GM12878 (cell line): ENCODE data around the gene IGF1R. TPM values are rescaled to one million over a fixed set of nuclear protein-coding genes. Genes with fewer than 3 reads are reported as not detected.

Source experiments
- ATAC-seq: fragments of 200-7000 bp; cut with Tn5 transposase; 3 replicates; pipeline ENCODE4 v1.9.1; 2020; ENCODE audit warnings: mild to moderate bottlenecking, moderate library complexity
- BruUV-seq: library from RNA; stranded (reverse); fragments of 400-500 nt; replicated peaks from 2 replicates; lab custom pipeline; 2021; lab: Mats Ljungman, UMichigan
- CTCF ChIA-PET: fragments of 300-600 bp; sonication (Branson Sonifier 250); formaldehyde crosslinking; extraction: SDS; loops from one replicate; lab custom pipeline; 2021; ENCODE audit warnings: inconsistent platforms; lab: Yijun Ruan, JAX
- POLR2A ChIA-PET: fragments of 350-600 bp; formaldehyde crosslinking; extraction: SDS; loops from one replicate; lab custom pipeline; 2021; ENCODE audit warnings: inconsistent platforms; lab: Charles Lee
- RAD21 ChIA-PET: fragments of 300-600 bp; sonication (Branson Sonifier 250); formaldehyde crosslinking; loops from one replicate; lab custom pipeline; 2023; ENCODE audit warnings: antibody characterized with exemption; ENCODE audit not compliant: unreplicated experiment; lab: Charles Lee
- SMC1A ChIA-PET: fragments of 300-600 bp; sonication (Branson Sonifier 250); formaldehyde crosslinking; loops from one replicate; lab custom pipeline; 2023; ENCODE audit not compliant: unreplicated experiment, uncharacterized antibody; lab: Charles Lee
- DNase-seq: peaks from one replicate; pipeline ENCODE4 v3.0.0-alpha.2; 2011; ENCODE audit warnings: low read depth, low spot score
- FAIRE-seq: peaks from 3 replicates; lab custom pipeline; 2011; peaks lifted over from hg19 to GRCh38; lab: Jason Lieb, UNC
- H2AFZ ChIP-seq: 2 replicates; pipeline ENCODE4 v1.6.0; 2011; ENCODE audit warnings: low read depth, low read length, control low read depth; ENCODE audit not compliant: control insufficient read depth
- H3K27ac ChIP-seq: 2 replicates; pipeline ENCODE4 v1.5.1; 2011; ENCODE audit warnings: control low read depth; ENCODE audit not compliant: control insufficient read depth, insufficient read depth
- H3K27me3 ChIP-seq, 2 experiments: replicated peaks in 1 of 2; 2 replicates each; pipeline versions ENCODE4 v1.6.0 to v1.6.1; 2011; ENCODE audit warnings: low read length in 1 of 2; ENCODE audit not compliant: control insufficient read depth in 2 of 2, insufficient read depth in 2 of 2
- H3K36me3 ChIP-seq, 2 experiments: 2 replicates each; pipeline ENCODE4 v1.5.1; 2011; ENCODE audit warnings: low read length in 1 of 2; ENCODE audit not compliant: control insufficient read depth in 2 of 2, insufficient read depth in 2 of 2
- H3K4me1 ChIP-seq: 2 replicates; pipeline ENCODE4 v1.6.1; 2011; ENCODE audit warnings: mild to moderate bottlenecking, low read length, moderate library complexity, mixed read lengths; ENCODE audit not compliant: control insufficient read depth, insufficient read depth
- H3K4me2 ChIP-seq: 2 replicates; pipeline ENCODE4 v1.6.0; 2011; ENCODE audit warnings: control low read depth; ENCODE audit not compliant: control insufficient read depth, insufficient read depth
- H3K4me3 ChIP-seq: fragments of 200-600 bp; sonication (generic); 2 replicates; pipeline ENCODE4 v1.5.1; 2016
- H3K79me2 ChIP-seq: 2 replicates; pipeline ENCODE4 v1.6.0; 2011; ENCODE audit warnings: low read length; ENCODE audit not compliant: control insufficient read depth, insufficient read depth
- H3K9ac ChIP-seq: 2 replicates; pipeline ENCODE4 v1.8.0; 2011; ENCODE audit warnings: low read length, control low read depth, mixed read lengths; ENCODE audit not compliant: control insufficient read depth, insufficient read depth
- H3K9me3 ChIP-seq: replicated peaks from 3 replicates; pipeline ENCODE4 v1.5.1; 2011; ENCODE audit warnings: mild to moderate bottlenecking, low read length; ENCODE audit not compliant: control insufficient read depth, insufficient read depth
- H4K20me1 ChIP-seq: 2 replicates; pipeline ENCODE4 v1.6.0; 2011; ENCODE audit not compliant: control insufficient read depth, insufficient read depth
- CTCF ChIP-seq, 3 experiments: IDR thresholded peaks in 2 of 3; conservative IDR thresholded peaks in 1 of 3; 2 replicates each; pipeline ENCODE4 v1.5.1; 2011; ENCODE audit warnings: low read depth in 3 of 3, low read length in 3 of 3, mild to moderate bottlenecking in 3 of 3, control low read depth in 2 of 3, moderate library complexity in 2 of 3, inconsistent platforms in 1 of 3, mixed read lengths in 1 of 3; ENCODE audit not compliant: control insufficient read depth in 2 of 3, insufficient read depth in 1 of 3; ENCODE audit errors: extremely low read depth in 1 of 3
- EZH2 ChIP-seq: IDR thresholded peaks from 2 replicates; pipeline ENCODE4 v1.6.1; 2012; ENCODE audit warnings: low read depth, mild to moderate bottlenecking, control low read depth, inconsistent platforms, low read length, borderline replicate concordance; ENCODE audit not compliant: control insufficient read depth
- MTA3 ChIP-seq: IDR thresholded peaks from 2 replicates; pipeline ENCODE4 v1.6.1; 2012; ENCODE audit warnings: low read length, inconsistent platforms, borderline replicate concordance
- SMARCA5 ChIP-seq: fragments of 450-650 bp; IDR thresholded peaks from 2 replicates; pipeline ENCODE4 v1.6.1; 2017; ENCODE audit warnings: mild to moderate bottlenecking
- SREBF2 ChIP-seq: IDR thresholded peaks from 2 replicates; pipeline ENCODE4 v1.6.1; 2012; ENCODE audit warnings: mild to moderate bottlenecking, low read length
- SUZ12 ChIP-seq: fragments of 200-600 bp; sonication (generic); IDR thresholded peaks from one replicate; pipeline ENCODE4 v1.6.1; 2018; ENCODE audit warnings: antibody characterized with exemption, mild to moderate bottlenecking; ENCODE audit not compliant: unreplicated experiment
- WGBS: methylation state at CpG from one replicate; pipeline ENCODE4 v1.1.6; 2016; ENCODE audit warnings: low lambda C conversion rate; ENCODE audit not compliant: insufficient replicate concordance, insufficient coverage; ENCODE audit errors: missing lambda C conversion rate; 5-methylcytosine and 5-hydroxymethylcytosine counted together
- in situ Hi-C: fragments of 300-500 bp; cut with MboI; formaldehyde crosslinking; loops from 9 replicates; pipeline ENCODE4 v1.14.3; 2018; ENCODE audit warnings: mixed read lengths
- intact Hi-C: fragments of 100-400 bp; cut with micrococcal nuclease; formaldehyde crosslinking; loops from one replicate; pipeline ENCODE4 v1.14.2; 2022; ENCODE audit not compliant: unreplicated experiment
- polyA plus RNA-seq, 11 experiments: library from polyadenylated mRNA; depleted of rRNA in 4 of 11; unstranded in 6 of 11; stranded (reverse) in 5 of 11; fragments of >200 nt; fragmentation: Nextera tagmentation in 4 of 11; fragmentation: Illumina TruSeq in 1 of 11; extraction: Ambion mirVana in 4 of 11; extraction: Trizol in 1 of 11; gene quantifications; 1 replicate in 1 of 11; 2 replicates in 10 of 11; pipeline versions ENCODE4 v1.2.1 to v1.2.3, GENCODE V29; 2011 to 2016; ENCODE audit warnings: inconsistent platforms in 2 of 11, missing spikeins in 2 of 11, low read depth in 1 of 11
- total RNA-seq, 4 experiments: library from RNA; depleted of rRNA in 3 of 4; stranded (reverse); fragments of >200 nt in 3 of 4; fragmentation: Illumina TruSeq in 1 of 4; extraction: Trizol in 1 of 4; gene quantifications; 2 replicates each; pipeline versions ENCODE4 v1.2.1 to v1.2.3, GENCODE V29; 2013 to 2021
- TF ChIP-seq, protein P1 (sequence below): fragments of 450-650 bp; IDR thresholded peaks from 2 replicates; pipeline ENCODE4 v1.6.1; 2017; ENCODE audit warnings: mild to moderate bottlenecking

Gene IGF1R
- total and polyA plus RNA-seq, 10 of the 15 experiments (the other 5 are each of a cell fraction or from before 2014, with no cell fraction given), result 0.03 to 2.7 (median 0.66) TPM

- FAIRE-seq (no peak), ATAC-seq (no peak), DNase-seq (no peak)
- in situ Hi-C loops, result no loop called here
- ChIA-PET SMC1A (interaction anchor here (2.3 kb wide), 1 partner anchor 15 kb away, joined by 10 read pairs; no protein-coding TSS in a partner anchor), POLR2A (no interaction called here), RAD21 (interaction anchor here (1.0 kb wide), 1 partner anchor 15 kb away, joined by 4 read pairs; no protein-coding TSS in a partner anchor), CTCF (interaction anchor here (0.9 kb wide), 1 partner anchor 109 kb away, joined by 3 read pairs; no protein-coding TSS in a partner anchor)
- H3K79me2 ChIP-seq, result no peaks in the 10 kb centered on the region
- intact Hi-C loops, result no loop called here
- no peak overlapping the region for H3K9ac ChIP-seq
- H3K27me3 ChIP-seq, result no peaks in the 10 kb centered on the region
- no peak overlapping the region for H3K27ac ChIP-seq
- no peaks in the 10 kb centered on the region for H3K36me3 ChIP-seq
- H4K20me1 ChIP-seq, result no peaks in the 10 kb centered on the region
- H3K4me3 ChIP-seq, result no peak overlapping the region
- 38% methylated on average over 5 of the region's 5 CpGs for WGBS
- H3K9me3 ChIP-seq, result no peaks in the 10 kb centered on the region; the same call in 2 of the 3 replicates
- H3K4me1 ChIP-seq, result no peaks in the 10 kb centered on the region
- BruUV-seq, result no TSS peak
- no peak overlapping the region for H3K4me2 ChIP-seq
- no peak for TF ChIP-seq CTCF (IDR thresholded peaks at IDR 0.05 in 2 of 3, conservative IDR thresholded peaks at IDR 0.05 in 1 of 3; ENCODE audit: control insufficient read depth in 2 of 3, extremely low read depth in 1 of 3, insufficient read depth in 1 of 3, low read depth in 3 of 3, low read length in 3 of 3)
- TF ChIP-seq SREBF2, result no peak
- TF ChIP-seq SMARCA5, result no peak
- TF ChIP-seq, protein P1, sequence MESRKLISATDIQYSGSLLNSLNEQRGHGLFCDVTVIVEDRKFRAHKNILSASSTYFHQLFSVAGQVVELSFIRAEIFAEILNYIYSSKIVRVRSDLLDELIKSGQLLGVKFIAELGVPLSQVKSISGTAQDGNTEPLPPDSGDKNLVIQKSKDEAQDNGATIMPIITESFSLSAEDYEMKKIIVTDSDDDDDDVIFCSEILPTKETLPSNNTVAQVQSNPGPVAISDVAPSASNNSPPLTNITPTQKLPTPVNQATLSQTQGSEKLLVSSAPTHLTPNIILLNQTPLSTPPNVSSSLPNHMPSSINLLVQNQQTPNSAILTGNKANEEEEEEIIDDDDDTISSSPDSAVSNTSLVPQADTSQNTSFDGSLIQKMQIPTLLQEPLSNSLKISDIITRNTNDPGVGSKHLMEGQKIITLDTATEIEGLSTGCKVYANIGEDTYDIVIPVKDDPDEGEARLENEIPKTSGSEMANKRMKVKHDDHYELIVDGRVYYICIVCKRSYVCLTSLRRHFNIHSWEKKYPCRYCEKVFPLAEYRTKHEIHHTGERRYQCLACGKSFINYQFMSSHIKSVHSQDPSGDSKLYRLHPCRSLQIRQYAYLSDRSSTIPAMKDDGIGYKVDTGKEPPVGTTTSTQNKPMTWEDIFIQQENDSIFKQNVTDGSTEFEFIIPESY, result no peak
- TF ChIP-seq MTA3, result no peak
- TF ChIP-seq EZH2, result no peak
- TF ChIP-seq SUZ12, result no peak
- H2AFZ ChIP-seq, result no peak overlapping the region
Measured at GRCh38 chr15:98967916-98968315, 319.6 kb downstream of the IGF1R start.
